Bronchial epithelial cell (primary cell): ENCODE results near the gene SLC35C1. TPM values are rescaled to one million over a fixed set of nuclear protein-coding genes. Genes with fewer than 3 reads are reported as not detected.
A peak's percentile ranks its signal among the peaks of the same experiment; 100 is the strongest.

Experiments used
- DNase-seq: peaks from one replicate; pipeline ENCODE4 v3.0.0-alpha.2; 2010; ENCODE audit warnings: low read depth
- FAIRE-seq: peaks from 2 replicates; lab custom pipeline; 2011; peaks lifted over from hg19 to GRCh38; lab: Jason Lieb, UNC
- H3K27me3 ChIP-seq: 2 replicates; pipeline ENCODE4 v1.5.1; 2011; ENCODE audit warnings: low read length; ENCODE audit not compliant: control insufficient read depth, insufficient read depth
- H3K36me3 ChIP-seq: 2 replicates; pipeline ENCODE4 v1.5.1; 2011; ENCODE audit warnings: low read length; ENCODE audit not compliant: control insufficient read depth, insufficient read depth
- H3K4me3 ChIP-seq: 2 replicates; pipeline ENCODE4 v1.5.1; 2011; ENCODE audit warnings: mild to moderate bottlenecking, low read depth, low read length, control low read depth
- CTCF ChIP-seq: IDR thresholded peaks from 2 replicates; pipeline ENCODE4 v1.5.1; 2011; ENCODE audit warnings: mild to moderate bottlenecking, moderate library complexity, low read length, control low read depth, inconsistent platforms; ENCODE audit not compliant: insufficient read depth, severe bottlenecking
- total RNA-seq: library from RNA; depleted of rRNA; stranded (reverse); fragments of >200 nt; gene quantifications from 2 replicates; pipeline ENCODE4 v1.2.1, GENCODE V29; 2014

Gene SLC35C1
- total RNA-seq, 1 donor from 2014 or later, result 7.6 TPM

DNA sequence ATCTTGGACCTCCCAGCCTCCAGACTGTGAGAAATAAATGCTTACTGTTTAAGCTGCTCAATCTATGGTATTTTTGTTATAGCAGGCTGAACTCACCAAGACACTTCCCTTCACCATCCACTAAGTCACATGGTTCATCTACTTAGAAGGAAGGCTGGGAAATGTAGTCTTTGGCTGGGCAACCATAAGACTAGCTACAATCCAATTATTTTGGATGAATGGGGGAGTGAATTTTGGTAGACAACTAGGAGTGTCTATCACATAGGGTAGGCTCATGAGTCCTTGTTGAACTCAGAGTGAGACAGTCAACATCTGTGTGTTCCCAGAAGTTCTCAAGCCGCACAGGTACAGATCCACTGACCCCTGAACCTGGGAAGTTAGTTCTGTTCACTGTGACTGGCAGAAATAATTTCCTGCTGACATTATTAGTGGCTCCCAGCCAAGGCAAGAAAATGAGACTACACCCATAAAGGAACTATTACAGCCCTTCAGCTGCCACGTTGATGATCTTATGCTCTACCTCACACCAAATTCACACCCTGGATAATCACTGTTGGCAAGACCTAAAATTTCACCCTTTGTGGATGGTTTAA, 3.1 kb upstream of the SLC35C1 start:
- Histone ChIP-seq H3K4me3 (no peak overlapping the region), H3K27me3 (no peaks in the 10 kb centered on the region), H3K36me3 (no peaks in the 10 kb centered on the region)
- DNase-seq (peak; percentile 40), FAIRE-seq (no peak)
- TF ChIP-seq CTCF, result no peak

GRCh38 chr11:45802531-45803317, 2.2 kb upstream of the SLC35C1 start:
- Histone ChIP-seq H3K36me3 (peaks cover 2% of the 10 kb centered on the region), H3K4me3 (no peak overlapping the region), H3K27me3 (no peaks in the 10 kb centered on the region)
- no peak for DNase-seq
- FAIRE-seq, result no peak
- no peak for TF ChIP-seq CTCF

GRCh38 chr11:45803971-45804760, 783 bp upstream of the SLC35C1 start:
- no peak for TF ChIP-seq CTCF
- FAIRE-seq (no peak), DNase-seq (peak; percentile 35)
- H3K4me3 ChIP-seq, result peak overlapping the region; percentile 86
- H3K27me3 ChIP-seq, result no peaks in the 10 kb centered on the region
- H3K36me3 ChIP-seq, result peaks cover 6% of the 10 kb centered on the region

GRCh38 chr11:45805305-45806071, 539 bp downstream of the SLC35C1 start:
- Histone ChIP-seq H3K4me3 (peak overlapping the region; percentile 86), H3K27me3 (no peaks in the 10 kb centered on the region), H3K36me3 (peaks cover 7% of the 10 kb centered on the region)
- TF ChIP-seq CTCF, result no peak
- peak; percentile 33 for DNase-seq
- no peak for FAIRE-seq

DNA sequence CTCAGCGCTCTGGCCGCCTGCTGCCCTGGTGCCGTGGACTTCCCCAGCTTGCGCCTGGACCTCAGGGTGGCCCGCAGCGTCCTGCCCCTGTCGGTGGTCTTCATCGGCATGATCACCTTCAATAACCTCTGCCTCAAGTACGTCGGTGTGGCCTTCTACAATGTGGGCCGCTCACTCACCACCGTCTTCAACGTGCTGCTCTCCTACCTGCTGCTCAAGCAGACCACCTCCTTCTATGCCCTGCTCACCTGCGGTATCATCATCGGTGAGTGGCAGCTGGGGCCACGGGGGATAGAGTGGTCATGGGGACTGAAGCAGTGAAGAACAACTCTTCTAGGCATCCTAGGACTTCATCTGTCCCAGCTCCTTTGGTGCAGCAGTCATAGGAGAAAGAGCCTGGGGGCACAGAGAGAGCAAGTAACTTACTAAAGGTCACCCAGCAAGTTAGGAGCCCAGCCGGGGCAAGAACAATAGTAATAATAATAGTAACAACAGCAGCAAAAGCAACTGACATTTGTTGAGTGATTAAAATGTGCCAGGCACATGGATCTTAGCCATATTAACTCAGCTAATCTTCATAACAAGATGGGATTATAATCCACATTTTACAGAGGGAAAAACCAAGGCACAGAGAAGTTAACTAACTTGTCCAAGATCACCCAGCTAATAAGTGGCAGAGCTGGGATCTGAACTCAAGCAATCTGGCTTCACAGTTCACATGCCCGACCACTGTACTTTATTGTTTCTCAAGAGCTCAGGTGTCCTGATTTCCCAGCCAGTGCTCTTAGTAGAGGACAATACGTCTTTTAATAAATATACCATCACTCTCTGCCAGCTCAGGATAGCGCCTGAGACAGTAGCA, 1.4 kb downstream of the SLC35C1 start:
- peaks cover 11% of the 10 kb centered on the region for H3K36me3 ChIP-seq
- DNase-seq (no peak), FAIRE-seq (no peak)
- H3K4me3 ChIP-seq, result peak overlapping the region; percentile 86
- no peaks in the 10 kb centered on the region for H3K27me3 ChIP-seq
- TF ChIP-seq CTCF, result no peak
